B cell (primary cell): ENCODE measurements around the gene VSIG10L2. TPM values are rescaled to one million over a fixed set of nuclear protein-coding genes. Genes with fewer than 3 reads are reported as not detected.

Experiments used
- ATAC-seq: fragments of 200-7000 bp; cut with Tn5 transposase; one replicate; pipeline ENCODE4 v1.10.0; 2021; ENCODE audit warnings: low read depth, mild to moderate bottlenecking, moderate number of reproducible peaks, moderate library complexity
- CTCF ChIA-PET: fragments of 350-600 bp; sonication (Branson Sonifier 250); formaldehyde crosslinking; loops from one replicate; lab custom pipeline; 2021; ENCODE audit warnings: antibody characterized with exemption, inconsistent platforms; lab: Charles Lee
- POLR2A ChIA-PET: fragments of 350-600 bp; sonication (Branson Sonifier 250); formaldehyde crosslinking; loops from one replicate; lab custom pipeline; 2021; ENCODE audit warnings: antibody characterized with exemption; lab: Charles Lee
- DNase-seq: peaks from one replicate; pipeline ENCODE4 v3.0.0; 2013
- H2AFZ ChIP-seq: 2 replicates; pipeline ENCODE4 v1.6.1; 2012; ENCODE audit warnings: mild to moderate bottlenecking, low read depth, low read length; ENCODE audit not compliant: insufficient read depth, poor library complexity, severe bottlenecking
- H3K27ac ChIP-seq, 2 donors: 1 replicate in 1 of 2; 2 replicates in 1 of 2; pipeline ENCODE4 v1.5.1; 2012 to 2013; ENCODE audit warnings: low read length in 2 of 2, mild to moderate bottlenecking in 2 of 2, moderate library complexity in 1 of 2
- H3K27me3 ChIP-seq, 4 experiments: fragments of 200-600 bp in 1 of 4; sonication (generic) in 1 of 4; replicated peaks in 1 of 4; 1 replicate in 2 of 4; 2 replicates in 2 of 4; pipeline versions ENCODE4 v1.6.1 to v1.7.0; 2013 to 2016; ENCODE audit warnings: low read length in 3 of 4, mild to moderate bottlenecking in 2 of 4, mixed read lengths in 1 of 4, moderate library complexity in 1 of 4; ENCODE audit not compliant: insufficient read depth in 4 of 4, control insufficient read depth in 3 of 4; ENCODE audit errors: control extremely low read depth in 1 of 4
- H3K36me3 ChIP-seq, 2 experiments: replicated peaks in 1 of 2; 1 replicate in 1 of 2; 2 replicates in 1 of 2; pipeline versions ENCODE4 v1.6.1 to v1.7.1; 2013; ENCODE audit warnings: low read length in 1 of 2; ENCODE audit not compliant: insufficient read depth in 2 of 2, control insufficient read depth in 1 of 2; ENCODE audit errors: control extremely low read depth in 1 of 2, extremely low read depth in 1 of 2
- H3K4me1 ChIP-seq, 2 donors: fragments of 200-600 bp in 1 of 2; sonication (generic) in 1 of 2; 1 replicate in 1 of 2; 2 replicates in 1 of 2; pipeline versions ENCODE4 v1.5.1 to v1.6.1; 2013 to 2017; ENCODE audit warnings: low read length in 2 of 2; ENCODE audit not compliant: control insufficient read depth in 2 of 2, insufficient read depth in 2 of 2
- H3K4me2 ChIP-seq: replicated peaks from 2 replicates; pipeline ENCODE3; 2012; ENCODE audit warnings: mild to moderate bottlenecking, low read depth, low read length; ENCODE audit not compliant: poor library complexity, severe bottlenecking
- H3K4me3 ChIP-seq, 5 experiments: fragments of 200-600 bp in 1 of 5; sonication (generic) in 1 of 5; 1 replicate in 3 of 5; 2 replicates in 2 of 5; pipeline versions ENCODE4 v1.5.1 to v1.7.0; 2011 to 2016; ENCODE audit warnings: low read length in 4 of 5, mild to moderate bottlenecking in 4 of 5, low read depth in 2 of 5, control low read depth in 1 of 5, moderate library complexity in 1 of 5; ENCODE audit not compliant: insufficient read depth in 1 of 5; ENCODE audit errors: control extremely low read depth in 1 of 5, extremely low read depth in 1 of 5
- H3K79me2 ChIP-seq: fragments of 200-600 bp; sonication (generic); one replicate; pipeline ENCODE4 v1.6.0; 2016; ENCODE audit warnings: low read length; ENCODE audit not compliant: control insufficient read depth, insufficient read depth
- H3K9ac ChIP-seq: fragments of 200-600 bp; sonication (generic); 2 replicates; pipeline ENCODE4 v1.6.1; 2017; ENCODE audit warnings: mild to moderate bottlenecking, low read length, moderate library complexity
- H3K9me3 ChIP-seq, 3 donors: one replicate each; pipeline versions ENCODE4 v1.6.1 to v1.7.1; 2013; ENCODE audit warnings: low read length in 2 of 3; ENCODE audit not compliant: control insufficient read depth in 2 of 3, insufficient read depth in 1 of 3; ENCODE audit errors: control extremely low read depth in 1 of 3
- H4K20me1 ChIP-seq: 2 replicates; pipeline ENCODE4 v1.6.0; 2012; ENCODE audit warnings: mild to moderate bottlenecking, low read length; ENCODE audit not compliant: insufficient read depth, control insufficient read depth, poor library complexity, severe bottlenecking
- H3K27ac Mint-ChIP-seq: one replicate; pipeline ENCODE4 v1.8.0; 2021; ENCODE audit warnings: mixed read lengths
- H3K27me3 Mint-ChIP-seq: one replicate; pipeline ENCODE4 v1.8.0; 2021; ENCODE audit warnings: mixed read lengths
- H3K4me1 Mint-ChIP-seq: one replicate; pipeline ENCODE4 v1.8.0; 2021; ENCODE audit warnings: mixed read lengths
- H3K4me3 Mint-ChIP-seq: one replicate; pipeline ENCODE4 v1.8.0; 2021; ENCODE audit warnings: mixed read lengths
- H3K9me3 Mint-ChIP-seq: one replicate; pipeline ENCODE4 v1.8.0; 2022; ENCODE audit warnings: mixed read lengths; ENCODE audit not compliant: insufficient read depth
- CTCF ChIP-seq: fragments of 200-600 bp; IDR thresholded peaks from one replicate; pipeline ENCODE4 v1.8.0; 2022; ENCODE audit warnings: antibody characterized with exemption, mild to moderate bottlenecking
- EZH2 ChIP-seq: IDR thresholded peaks from 2 replicates; pipeline ENCODE4 v1.6.1; 2012; ENCODE audit warnings: borderline replicate concordance, low read depth, mild to moderate bottlenecking, moderate library complexity, low read length; ENCODE audit not compliant: insufficient read depth, poor library complexity, severe bottlenecking
- WGBS: methylation state at CpG from one replicate; pipeline ENCODE4 v1.1.5; 2013; ENCODE audit warnings: missing lambda C conversion rate; ENCODE audit not compliant: insufficient coverage; 5-methylcytosine and 5-hydroxymethylcytosine counted together
- intact Hi-C: fragments of 100-400 bp; cut with micrococcal nuclease; formaldehyde crosslinking; loops from one replicate; pipeline ENCODE4 v1.10.0; 2022
- polyA plus RNA-seq: library from polyadenylated mRNA; depleted of rRNA; stranded (reverse); fragments of >200 nt; gene quantifications from 2 replicates; pipeline ENCODE4 v1.2.3, GENCODE V29; 2012
- total RNA-seq, 2 donors: library from RNA; stranded (reverse); fragments of 120-200 nt in 1 of 2; gene quantifications; 1 replicate in 1 of 2; 2 replicates in 1 of 2; pipeline versions ENCODE4 v1.2.3 to v1.2.4, GENCODE V29; 2013 to 2022

The VSIG10L2 gene
- total and polyA plus RNA-seq, 2 donors (not counting 1 experiment from before 2014, with no cell fraction given), result not detected

GRCh38 chr11:125959931-125960330 is 14.1 kb downstream of the VSIG10L2 start:
- no peak for DNase-seq
- Histone ChIP-seq H3K4me1 (no peaks in the 10 kb centered on the region), H3K79me2 (no peaks in the 10 kb centered on the region), H2AFZ (no peak overlapping the region), H3K27ac (no peak overlapping the region), H3K4me3 (no peak overlapping the region), H3K4me2 (no peak overlapping the region), H3K9ac (no peak overlapping the region), H3K27me3 (no peaks in the 10 kb centered on the region), H3K9me3 (peaks cover 0 to 1% (median 0%) of the 10 kb centered on the region in 3 donors), H3K36me3 (no peaks in the 10 kb centered on the region), H4K20me1 (no peaks in the 10 kb centered on the region)
- CTCF ChIA-PET, result no interaction called here
- no peak overlapping the region for H3K4me3 Mint-ChIP-seq
- H3K27me3 Mint-ChIP-seq, result peaks cover 6% of the 10 kb centered on the region
- POLR2A ChIA-PET, result no interaction called here
- ATAC-seq, result no peak
- no peak overlapping the region for H3K27ac Mint-ChIP-seq
- intact Hi-C loops, result no loop called here
- no peak for TF ChIP-seq CTCF
- no peak for TF ChIP-seq EZH2
- WGBS, result 89% methylated on average over 9 of the region's 10 CpGs
- peaks cover 2% of the 10 kb centered on the region for H3K9me3 Mint-ChIP-seq
- no peaks in the 10 kb centered on the region for H3K4me1 Mint-ChIP-seq

GRCh38 chr11:125960771-125961170 is 14.9 kb downstream of the VSIG10L2 start:
- H3K27me3 ChIP-seq, result no peaks in the 10 kb centered on the region
- ChIA-PET POLR2A (no interaction called here), CTCF (no interaction called here)
- no peak for ATAC-seq
- WGBS, result 91% methylated on average over 5 of the region's 6 CpGs
- H3K79me2 ChIP-seq, result no peaks in the 10 kb centered on the region
- no peak overlapping the region for H3K4me3 ChIP-seq
- TF ChIP-seq EZH2 (no peak), CTCF (no peak)
- no peaks in the 10 kb centered on the region for H3K36me3 ChIP-seq
- H3K9me3 Mint-ChIP-seq, result peaks cover 2% of the 10 kb centered on the region
- no peak overlapping the region for H2AFZ ChIP-seq
- peaks cover 9% of the 10 kb centered on the region for H3K27me3 Mint-ChIP-seq
- no peak for DNase-seq
- no peaks in the 10 kb centered on the region for H4K20me1 ChIP-seq
- peaks cover 0 to 1% (median 0%) of the 10 kb centered on the region in 3 donors for H3K9me3 ChIP-seq
- no peak overlapping the region for H3K4me2 ChIP-seq
- H3K4me1 Mint-ChIP-seq, result no peaks in the 10 kb centered on the region
- no peak overlapping the region for H3K27ac ChIP-seq
- H3K9ac ChIP-seq, result no peak overlapping the region
- H3K4me3 Mint-ChIP-seq, result no peak overlapping the region
- intact Hi-C loops, result no loop called here
- no peak overlapping the region for H3K27ac Mint-ChIP-seq
- no peaks in the 10 kb centered on the region for H3K4me1 ChIP-seq
